RWPE1 (cell line): ENCODE measurements around the gene P2RX5.
A peak's percentile ranks its signal among the peaks of the same experiment; 100 is the strongest.

Experiments used
- CTCF ChIA-PET: fragments of 350-600 bp; sonication (Branson Sonifier 250); formaldehyde crosslinking; extraction: SDS; loops from one replicate; lab custom pipeline; 2021; lab: Yijun Ruan, JAX
- POLR2A ChIA-PET: fragments of 400-600 bp; formaldehyde crosslinking; extraction: SDS; loops from one replicate; lab custom pipeline; 2020; ENCODE audit warnings: antibody characterized with exemption; ENCODE audit not compliant: low non-redundant PET; lab: Yijun Ruan, JAX
- DNase-seq: peaks from one replicate; pipeline ENCODE4 v3.0.0; 2012; ENCODE audit warnings: low spot score
- H3K27ac ChIP-seq: fragments of 450-650 bp; 2 replicates; pipeline ENCODE4 v1.5.1; 2017
- CTCF ChIP-seq: fragments of 450-650 bp; conservative IDR thresholded peaks from 2 replicates; pipeline ENCODE4 v1.5.1; 2017; ENCODE audit warnings: low read depth, mild to moderate bottlenecking

P2RX5 gene

GRCh38 chr17:3678821-3679530 is 17.0 kb downstream of the P2RX5 start:
- no peak for DNase-seq
- H3K27ac ChIP-seq: peak overlapping the region; percentile 75
- CTCF ChIA-PET: no interaction called here
- POLR2A ChIA-PET: interaction anchor here (0.6 kb wide), 1 partner anchor 846 kb away, joined by 3 read pairs; no protein-coding TSS in a partner anchor
- TF ChIP-seq CTCF: no peak

- no peak for TF ChIP-seq CTCF
- POLR2A ChIA-PET: interaction anchor here (0.6 kb wide), 1 partner anchor 846 kb away, joined by 3 read pairs; no protein-coding TSS in a partner anchor
- CTCF ChIA-PET: interaction anchor here (1.2 kb wide), 1 partner anchor 59 kb away, joined by 6 read pairs; no protein-coding TSS in a partner anchor
- H3K27ac ChIP-seq: peak overlapping the region; percentile 75
- no peak for DNase-seq
These were observed 17.7 kb downstream of the P2RX5 start for GRCh38 chr17:3678095-3678820.

- ChIA-PET POLR2A (no interaction called here), CTCF (no interaction called here)
- no peak for TF ChIP-seq CTCF
- DNase-seq: no peak
- no peak overlapping the region for H3K27ac ChIP-seq
These were observed 20.1 kb downstream of the P2RX5 start for GRCh38 chr17:3675886-3676285.

GRCh38 chr17:3672571-3672970 is 23.4 kb downstream of the P2RX5 start:
- DNase-seq: no peak
- ChIA-PET CTCF (interaction anchor here (0.5 kb wide), 1 partner anchor 10 kb away, joined by 5 read pairs; no protein-coding TSS in a partner anchor), POLR2A (no interaction called here)
- no peak for TF ChIP-seq CTCF
- no peak overlapping the region for H3K27ac ChIP-seq

GRCh38 chr17:3669548-3669947 is 26.4 kb downstream of the P2RX5 start:
- CTCF ChIA-PET: no interaction called here
- DNase-seq: no peak
- no peak for TF ChIP-seq CTCF
- POLR2A ChIA-PET: no interaction called here
- peak overlapping the region; percentile 98; the same call in 1 of the 2 replicates for H3K27ac ChIP-seq

GRCh38 chr17:3669085-3669347 is 26.9 kb downstream of the P2RX5 start:
- no peak for DNase-seq
- ChIA-PET CTCF (no interaction called here), POLR2A (interaction anchor here (0.6 kb wide), 1 partner anchor 14 kb away, joined by 6 read pairs; no protein-coding TSS in a partner anchor)
- no peak for TF ChIP-seq CTCF
- H3K27ac ChIP-seq: peak overlapping the region; percentile 98
